Lung (tissue), 12 donors: ENCODE results near the gene PSMG2. TPM values are rescaled to one million over a fixed set of nuclear protein-coding genes. Genes with fewer than 3 reads are reported as not detected.
A peak's percentile ranks its signal among the peaks of the same experiment; 100 is the strongest.

Source experiments
- ATAC-seq: fragments of 200-7000 bp; cut with Tn5 transposase; one replicate; pipeline ENCODE4 v1.9.1; 2020; ENCODE audit warnings: moderate number of reproducible peaks; ENCODE audit not compliant: insufficient read depth, low FRiP score
- DNase-seq, 3 donors: peaks; one replicate each; pipeline ENCODE4 v3.0.0-alpha.2; 2013 to 2017
- H3K27ac ChIP-seq, 2 donors: one replicate each; pipeline ENCODE4 v1.5.1; 2013; ENCODE audit warnings: mild to moderate bottlenecking in 2 of 2, moderate library complexity in 2 of 2, control low read depth in 1 of 2, inconsistent platforms in 1 of 2, low read depth in 1 of 2, low read length in 1 of 2
- H3K27me3 ChIP-seq, 3 donors: one replicate each; pipeline ENCODE4 v1.5.1; 2013; ENCODE audit warnings: low read length in 2 of 3; ENCODE audit not compliant: control insufficient read depth in 3 of 3, insufficient read depth in 3 of 3
- H3K36me3 ChIP-seq, 4 donors: one replicate each; pipeline ENCODE4 v1.5.1; 2013; ENCODE audit warnings: low read length in 4 of 4, mild to moderate bottlenecking in 1 of 4, moderate library complexity in 1 of 4; ENCODE audit not compliant: control insufficient read depth in 4 of 4, insufficient read depth in 4 of 4
- H3K4me1 ChIP-seq, 5 donors: one replicate each; pipeline ENCODE4 v1.5.1; 2013; ENCODE audit warnings: low read length in 5 of 5, mild to moderate bottlenecking in 2 of 5, moderate library complexity in 1 of 5; ENCODE audit not compliant: control insufficient read depth in 5 of 5, insufficient read depth in 5 of 5
- H3K4me3 ChIP-seq: one replicate; pipeline ENCODE4 v1.5.1; 2013; ENCODE audit warnings: mild to moderate bottlenecking, control low read depth, moderate library complexity
- H3K9ac ChIP-seq, 2 donors: one replicate each; pipeline ENCODE4 v1.5.1; 2013; ENCODE audit warnings: low read length in 2 of 2, control low read depth in 1 of 2; ENCODE audit not compliant: insufficient read depth in 1 of 2
- H3K9me3 ChIP-seq, 4 donors: one replicate each; pipeline ENCODE4 v1.5.1; 2013; ENCODE audit warnings: low read length in 3 of 4, mild to moderate bottlenecking in 1 of 4, moderate library complexity in 1 of 4; ENCODE audit not compliant: control insufficient read depth in 4 of 4, insufficient read depth in 3 of 4
- WGBS, 2 donors: extraction: QIAGEN DNeasy Blood & Tissue Kit; methylation state at CpG; one replicate each; pipeline ENCODE4 v1.1.7; 2013; 5-methylcytosine and 5-hydroxymethylcytosine counted together
- polyA plus RNA-seq, 2 donors: library from polyadenylated mRNA; stranded (reverse); fragments of 200-250 nt; gene quantifications; one replicate each; pipeline ENCODE4 v1.2.1, GENCODE V29; 2013
- total RNA-seq, 2 donors: library from RNA; depleted of rRNA in 1 of 2; stranded (reverse); fragments of >200 nt in 1 of 2; gene quantifications; one replicate each; pipeline ENCODE4 v1.2.1, GENCODE V29; 2014 to 2021
- TF ChIP-seq, protein P1 (sequence below): IDR thresholded peaks from 2 replicates; pipeline ENCODE4 v1.5.1; 2012; ENCODE audit warnings: mild to moderate bottlenecking; ENCODE audit errors: control extremely low read depth, extremely low read depth
- donor health status: control.
- donor health status: control.
- donor health status: Bipolar disorder and iron deficiency.
- donor health status: healthy.
- donor health status: DM: yes; HTN: yes; CAD: no.

Gene PSMG2
- total and polyA plus RNA-seq, 4 donors: 53.3 to 117 (median 61.2) TPM

DNA sequence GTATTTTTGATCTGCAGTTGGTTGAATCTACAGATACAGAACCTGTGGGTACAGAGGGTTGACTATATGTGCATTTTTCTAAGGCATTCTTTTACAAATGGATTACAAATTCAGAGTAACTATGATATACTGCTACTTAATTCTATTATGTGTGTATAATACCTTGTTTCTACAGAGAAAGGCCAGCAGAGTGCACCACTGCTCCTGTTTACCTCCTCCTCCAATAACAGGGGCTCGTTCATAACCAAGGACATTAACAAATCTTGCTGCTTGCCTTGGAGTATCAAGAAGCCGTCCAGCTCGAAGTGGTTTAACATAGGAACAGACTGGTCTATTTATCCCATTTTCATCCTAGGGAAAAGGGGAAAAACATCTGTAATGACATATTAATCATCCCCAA is 16.7 kb upstream of the PSMG2 start:
- WGBS, 2 donors: 68 to 81% methylated on average over 3 of the region's 3 CpGs
- peaks cover 0 to 17% (median 3%) of the 10 kb centered on the region in 4 donors for H3K36me3 ChIP-seq

DNA sequence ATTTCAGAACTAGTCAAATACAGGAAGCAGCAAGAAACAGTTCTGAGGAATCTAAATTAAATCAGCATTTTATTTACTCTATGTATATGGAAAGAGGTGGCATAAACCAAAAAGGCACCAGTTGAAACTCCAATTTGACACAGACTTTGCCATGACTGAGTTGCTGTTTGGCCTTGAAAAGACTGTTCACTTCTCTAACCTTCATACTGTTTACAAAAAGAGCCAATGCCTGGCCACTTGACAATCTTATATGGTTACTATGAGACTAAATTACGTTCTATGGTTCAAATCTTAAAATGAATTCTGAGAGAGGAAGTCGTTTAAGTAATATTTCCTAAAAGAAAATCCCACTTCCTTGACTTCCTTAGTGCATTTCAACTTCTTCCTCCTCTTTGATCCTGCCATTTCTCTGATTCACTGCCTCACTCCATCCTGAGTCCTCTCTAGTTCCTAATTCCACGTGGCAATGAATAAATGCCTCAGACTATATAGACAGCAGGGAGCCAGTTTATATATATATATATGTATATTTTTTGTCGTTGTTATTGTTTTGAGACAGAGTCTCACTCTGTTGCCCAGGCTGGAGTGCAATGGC is 13.5 kb upstream of the PSMG2 start:
- 47 to 58% methylated on average over 4 of the region's 4 CpGs for WGBS, 2 donors
- no peak for DNase-seq
- TF ChIP-seq, protein P1, sequence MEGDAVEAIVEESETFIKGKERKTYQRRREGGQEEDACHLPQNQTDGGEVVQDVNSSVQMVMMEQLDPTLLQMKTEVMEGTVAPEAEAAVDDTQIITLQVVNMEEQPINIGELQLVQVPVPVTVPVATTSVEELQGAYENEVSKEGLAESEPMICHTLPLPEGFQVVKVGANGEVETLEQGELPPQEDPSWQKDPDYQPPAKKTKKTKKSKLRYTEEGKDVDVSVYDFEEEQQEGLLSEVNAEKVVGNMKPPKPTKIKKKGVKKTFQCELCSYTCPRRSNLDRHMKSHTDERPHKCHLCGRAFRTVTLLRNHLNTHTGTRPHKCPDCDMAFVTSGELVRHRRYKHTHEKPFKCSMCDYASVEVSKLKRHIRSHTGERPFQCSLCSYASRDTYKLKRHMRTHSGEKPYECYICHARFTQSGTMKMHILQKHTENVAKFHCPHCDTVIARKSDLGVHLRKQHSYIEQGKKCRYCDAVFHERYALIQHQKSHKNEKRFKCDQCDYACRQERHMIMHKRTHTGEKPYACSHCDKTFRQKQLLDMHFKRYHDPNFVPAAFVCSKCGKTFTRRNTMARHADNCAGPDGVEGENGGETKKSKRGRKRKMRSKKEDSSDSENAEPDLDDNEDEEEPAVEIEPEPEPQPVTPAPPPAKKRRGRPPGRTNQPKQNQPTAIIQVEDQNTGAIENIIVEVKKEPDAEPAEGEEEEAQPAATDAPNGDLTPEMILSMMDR: no peak
- Histone ChIP-seq H3K4me1 (no peaks in the 10 kb centered on the region), H3K4me3 (no peak overlapping the region), H3K9ac (no peak overlapping the region), H3K27me3 (no peaks in the 10 kb centered on the region), H3K36me3 (peaks cover 0 to 18% (median 5%) of the 10 kb centered on the region in 4 donors), H3K9me3 (no peaks in the 10 kb centered on the region), H3K27ac (no peak overlapping the region)
- ATAC-seq: no peak

More for the DNA sequence above, 16.7 kb upstream of the PSMG2 start:
- no peak overlapping the region for H3K4me3 ChIP-seq
- no peaks in the 10 kb centered on the region for H3K4me1 ChIP-seq
- H3K9ac ChIP-seq: no peak overlapping the region
- H3K9me3 ChIP-seq: no peaks in the 10 kb centered on the region
- ATAC-seq (no peak), DNase-seq (peak in 1 of 3 donors; percentile 11)
- no peaks in the 10 kb centered on the region for H3K27me3 ChIP-seq
- H3K27ac ChIP-seq: no peak overlapping the region
- TF ChIP-seq, protein P1: no peak

DNA sequence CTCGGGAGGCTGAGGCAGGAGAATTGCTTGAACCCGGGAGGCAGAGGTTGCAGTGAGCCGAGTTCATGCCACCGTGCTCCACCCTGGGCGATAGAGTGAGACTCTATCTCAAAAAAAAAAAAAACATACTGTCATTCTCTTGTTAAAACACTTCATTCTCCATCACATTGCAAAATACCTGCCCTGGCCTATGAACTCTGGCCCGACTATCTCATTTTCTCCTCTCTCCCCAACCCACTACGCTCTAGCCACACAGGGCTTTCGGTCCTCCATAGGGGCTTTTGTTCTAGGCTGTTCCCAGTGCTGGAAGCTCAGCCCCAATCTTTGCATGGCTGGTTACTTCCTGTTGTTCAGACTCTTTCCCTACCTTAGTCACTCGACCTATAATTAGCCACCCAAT is 10.6 kb upstream of the PSMG2 start:
- Histone ChIP-seq H3K36me3 (peaks cover 2 to 16% (median 3%) of the 10 kb centered on the region in 4 donors), H3K4me1 (no peaks in the 10 kb centered on the region), H3K9ac (no peak overlapping the region), H3K27ac (no peak overlapping the region), H3K9me3 (no peaks in the 10 kb centered on the region), H3K27me3 (no peaks in the 10 kb centered on the region), H3K4me3 (no peak overlapping the region)
- DNase-seq (no peak), ATAC-seq (no peak)
- TF ChIP-seq, protein P1: no peak
- WGBS, 2 donors: 86 to 88% methylated on average over 9 of the region's 9 CpGs

DNA sequence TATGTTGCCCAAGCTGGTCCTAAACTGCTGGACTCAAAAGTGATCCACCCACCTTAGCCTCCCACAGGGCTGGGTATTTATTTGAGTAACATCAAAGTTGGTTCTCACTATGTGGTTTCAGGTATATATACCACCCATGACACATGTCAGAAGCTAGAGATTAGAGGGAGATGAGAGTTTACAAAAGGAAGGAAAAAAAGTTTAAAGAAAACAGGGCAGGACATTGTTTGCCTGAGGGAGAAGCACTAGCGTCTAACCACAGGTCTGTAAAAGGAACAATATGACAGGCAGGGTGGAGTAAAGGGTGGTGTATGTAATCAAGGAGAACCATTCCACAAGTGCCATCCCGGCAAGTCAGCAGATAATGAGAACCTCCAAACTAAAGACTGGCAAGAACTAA is 8.8 kb upstream of the PSMG2 start:
- H3K4me3 ChIP-seq: no peak overlapping the region
- WGBS, 2 donors: 30 to 80% methylated on average over 2 of the region's 2 CpGs
- TF ChIP-seq, protein P1: no peak
- peaks cover 3 to 20% (median 4%) of the 10 kb centered on the region in 4 donors for H3K36me3 ChIP-seq
- H3K4me1 ChIP-seq: no peaks in the 10 kb centered on the region
- H3K9me3 ChIP-seq: no peaks in the 10 kb centered on the region
- H3K27ac ChIP-seq: no peak overlapping the region
- no peak for ATAC-seq
- no peak for DNase-seq
- no peaks in the 10 kb centered on the region for H3K27me3 ChIP-seq
- H3K9ac ChIP-seq: no peak overlapping the region
